Mucosa of descending colon (tissue), 3 donors: ENCODE data around the gene OR6F1. TPM values are rescaled to one million over a fixed set of nuclear protein-coding genes. Genes with fewer than 3 reads are reported as not detected.
"Not testable (repeated sequence)": the region's sequence is repeated elsewhere in the genome, so short reads cannot be mapped to it uniquely, and the experiment has no call there.

ENCODE experiments used
- ATAC-seq: fragments of 200-7000 bp; cut with Tn5 transposase; one replicate; pipeline ENCODE4 v1.9.1; 2020; ENCODE audit warnings: mild to moderate bottlenecking, moderate library complexity
- DNase-seq, 3 donors: peaks; one replicate each; pipeline ENCODE4 v3.0.0-alpha.2; 2020
- H3K36me3 ChIP-seq: fragments of 200-600 bp; one replicate; pipeline ENCODE4 v1.8.0; 2021; ENCODE audit warnings: low read depth, mild to moderate bottlenecking
- H3K4me1 ChIP-seq: fragments of 200-600 bp; one replicate; pipeline ENCODE4 v1.8.0; 2021; ENCODE audit warnings: low read depth, mild to moderate bottlenecking
- H3K4me3 ChIP-seq: fragments of 200-600 bp; one replicate; pipeline ENCODE4 v1.8.0; 2021; ENCODE audit warnings: mild to moderate bottlenecking
- H3K9me3 ChIP-seq: fragments of 200-600 bp; one replicate; pipeline ENCODE4 v1.8.0; 2021; ENCODE audit warnings: mild to moderate bottlenecking
- CTCF ChIP-seq: fragments of 200-600 bp; IDR thresholded peaks from one replicate; pipeline ENCODE4 v1.8.0; 2022; ENCODE audit warnings: antibody characterized with exemption, mild to moderate bottlenecking
- intact Hi-C, 2 donors: fragments of 100-400 bp; cut with DNase I in 1 of 2; cut with micrococcal nuclease in 1 of 2; formaldehyde crosslinking; loops; one replicate each; pipeline versions ENCODE4 v1.11.0 to v1.11.1; 2022; cut with DNase I, micrococcal nuclease
- long read RNA-seq, 2 donors: library from polyadenylated mRNA; unstranded; transcript quantifications; one replicate each; pipeline ENCODE4 v2.0.0, GENCODE V29; 2019 to 2021
- total RNA-seq, 3 donors: library from RNA; stranded (reverse); fragmentation: NEBNext Ultra II Directional in 2 of 3; extraction: Animal tissue kit (Norgen Biotek cat#: 25700) in 2 of 3; gene quantifications; one replicate each; pipeline versions ENCODE4 v1.2.1 to v1.2.4, GENCODE V29; 2021 to 2023
- donor health status: DM: no; HTN: no; CAD: no; lungs with moderate emphysema.
- donor health status: DM: no; HTN: no; CAD: no.
- donor health status: DM: no; HTN: yes; CAD: no.

OR6F1 gene
- total RNA-seq = not detected
- long read RNA-seq, donor 1 = 0 reads
- long read RNA-seq, donor 2 = 0 reads

GRCh38 chr1:247716546-247716945, at the start of gene OR6F1:
OR6F1 (minus strand) TSS chr1:247716646; CDS start chr1:247712755, 3,891 bp downstream.
- no peak within 1 kb of the TSS for H3K4me3 ChIP-seq
- DNase-seq = no peak
- H3K9me3 ChIP-seq = peaks cover 5% of the 10 kb centered on the region
- no peak for TF ChIP-seq CTCF
- intact Hi-C loops = no loop called here
- H3K36me3 ChIP-seq = no peaks in the 10 kb centered on the region
- ATAC-seq = no peak
- H3K4me1 ChIP-seq = no peaks in the 10 kb centered on the region

- no peaks in the 10 kb centered on the region for H3K9me3 ChIP-seq
- H3K4me3 ChIP-seq = no peak within 1 kb of the TSS
- DNase-seq (no peak), ATAC-seq (no peak)
- no peak for TF ChIP-seq CTCF
- intact Hi-C loops = no loop called here
- H3K36me3 ChIP-seq = no peaks in the 10 kb centered on the region
- no peaks in the 10 kb centered on the region for H3K4me1 ChIP-seq
These were observed 44.0 kb upstream of the OR6F1 start, which contains the start of gene OR1C1 for GRCh38 chr1:247760456-247760855. OR1C1 (minus strand) TSS chr1:247760556; CDS start chr1:247758406, 2,150 bp downstream.

GRCh38 chr1:247754311-247754710, 37.9 kb upstream of the OR6F1 start:
- intact Hi-C loops, DNase-seq, H3K4me1 ChIP-seq, H3K4me3 ChIP-seq, H3K36me3 ChIP-seq, H3K9me3 ChIP-seq, ATAC-seq: not testable (repeated sequence)

- ATAC-seq = no peak
- H3K4me3 ChIP-seq = no peak overlapping the region
- TF ChIP-seq CTCF = no peak
- H3K9me3 ChIP-seq = peaks cover 10% of the 10 kb centered on the region
- H3K36me3 ChIP-seq = no peaks in the 10 kb centered on the region
- intact Hi-C loops = no loop called here
- DNase-seq = no peak
- no peaks in the 10 kb centered on the region for H3K4me1 ChIP-seq
These were observed 33.4 kb upstream of the OR6F1 start for GRCh38 chr1:247749870-247750269.

GRCh38 chr1:247748041-247748440, 31.6 kb upstream of the OR6F1 start, which contains the start of gene OR14A2:
OR14A2 (minus strand) TSS chr1:247748141.
- intact Hi-C loops = no loop called here
- ATAC-seq = no peak

GRCh38 chr1:247747616-247748015, 31.2 kb upstream of the OR6F1 start:
- H3K4me3 ChIP-seq = no peak overlapping the region
- no peak for TF ChIP-seq CTCF
- peaks cover 8% of the 10 kb centered on the region for H3K9me3 ChIP-seq
- ATAC-seq (no peak), DNase-seq (no peak)
- H3K4me1 ChIP-seq = no peaks in the 10 kb centered on the region
- intact Hi-C loops = no loop called here
- H3K36me3 ChIP-seq = no peaks in the 10 kb centered on the region

More at GRCh38 chr1:247748041-247748440, 31.6 kb upstream of the OR6F1 start, which contains the start of gene OR14A2:
- no peak for DNase-seq
- H3K9me3 ChIP-seq = peaks cover 10% of the 10 kb centered on the region
- no peak within 1 kb of the TSS for H3K4me3 ChIP-seq
- TF ChIP-seq CTCF = no peak
- H3K4me1 ChIP-seq = no peaks in the 10 kb centered on the region
- no peaks in the 10 kb centered on the region for H3K36me3 ChIP-seq
